Activated T-cell treated with anti-CD3 and anti-CD28 coated beads for 4 hours (primary cell): ENCODE results near the gene TMEM18.
"Not testable (repeated sequence)": the region's sequence is repeated elsewhere in the genome, so short reads cannot be mapped to it uniquely, and the experiment has no call there.

Experiments used
- DNase-seq: peaks from one replicate; pipeline ENCODE4 v3.0.0-alpha.2; 2020

Gene TMEM18

DNA sequence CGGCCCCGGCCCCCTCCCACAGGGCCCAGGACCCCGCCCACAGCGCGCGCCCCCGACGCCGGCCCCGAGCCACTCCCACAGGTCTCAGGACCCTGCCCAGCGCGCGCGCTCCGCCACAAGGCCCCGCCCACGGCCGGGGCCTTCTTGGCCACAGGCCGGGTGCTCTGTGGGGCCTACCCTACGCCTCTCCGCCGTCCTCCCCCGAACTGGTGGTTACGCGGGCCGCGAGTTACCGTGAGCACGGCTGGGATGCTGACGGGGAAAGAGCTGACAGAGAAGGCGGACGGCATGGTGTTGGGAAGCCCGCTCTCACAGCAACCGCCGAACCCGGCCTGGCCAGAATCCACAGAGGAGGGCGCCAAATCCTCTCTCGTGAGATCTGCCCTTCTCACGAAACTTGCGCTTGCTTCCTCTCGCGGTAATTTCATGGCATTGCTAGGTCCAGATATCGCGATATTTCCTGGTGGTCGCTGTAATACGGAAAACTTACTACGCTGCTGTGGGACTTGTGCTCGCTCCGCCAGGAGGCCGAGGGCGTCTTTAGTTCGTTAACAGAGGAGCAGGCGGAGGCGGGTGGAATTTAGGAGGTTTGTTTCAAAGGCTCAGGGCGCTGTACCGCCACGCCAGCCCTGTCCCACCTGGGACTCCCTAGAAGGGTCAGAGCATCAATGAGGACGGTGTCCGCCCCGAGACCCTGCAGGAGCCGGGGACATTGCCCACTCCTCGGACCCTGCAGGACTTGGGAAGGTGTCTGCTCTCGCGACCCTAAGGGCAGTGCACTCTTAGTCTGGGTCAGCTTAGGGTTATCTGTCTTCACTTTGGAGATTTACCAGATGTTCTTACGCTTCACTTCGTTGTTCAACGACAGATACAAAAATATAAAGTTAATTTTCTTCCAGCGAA is at the start of gene TMEM18:
TMEM18 (minus strand) TSS at position 351 of the 903 bp plus-strand sequence; CDS start at position 290, 61 bp downstream.
- peak; percentile 93 for DNase-seq

GRCh38 chr2:726169-726568 is 49.0 kb upstream of the TMEM18 start:
- DNase-seq, result no peak

GRCh38 chr2:725468-725867 is 48.3 kb upstream of the TMEM18 start:
- DNase-seq, result no peak

DNA sequence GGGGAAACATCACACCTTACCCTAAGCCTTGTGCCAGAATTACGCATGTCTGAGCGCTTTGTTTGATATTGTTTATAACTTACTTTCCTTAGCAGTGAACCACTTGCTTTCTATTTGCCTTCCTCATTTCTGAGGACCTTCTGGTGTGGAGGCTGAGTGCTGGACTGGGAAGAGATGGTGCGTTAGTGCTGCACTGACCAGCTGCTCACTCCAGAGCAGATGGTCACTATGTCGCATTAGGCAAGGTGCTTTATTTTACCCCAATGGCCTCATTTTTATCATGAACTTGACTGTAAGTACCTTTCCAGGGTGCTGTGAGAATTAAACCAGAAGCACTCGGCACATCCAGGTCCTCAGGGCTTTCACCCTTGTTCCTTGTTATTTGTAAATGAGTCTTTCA is 46.6 kb upstream of the TMEM18 start:
- no peak for DNase-seq

DNA sequence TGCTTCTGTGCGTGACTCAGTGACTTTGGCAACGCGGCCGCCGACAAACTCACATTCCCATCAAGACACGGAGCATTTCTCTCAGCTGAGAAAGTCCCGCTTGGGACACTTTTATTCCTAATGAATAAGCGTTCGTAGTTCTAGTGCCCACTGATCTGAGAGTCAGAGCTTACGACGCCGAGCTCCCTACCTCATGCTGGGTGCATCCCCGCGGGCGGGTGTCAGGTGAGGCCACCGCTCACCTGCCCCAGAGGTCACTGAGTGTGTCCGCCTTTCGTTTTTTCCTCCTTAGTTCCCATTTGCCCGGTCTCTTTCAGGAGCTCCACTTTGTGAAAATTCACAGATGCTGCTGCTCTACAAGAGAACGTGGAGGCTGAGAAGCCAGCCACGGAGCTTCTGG is 43.6 kb upstream of the TMEM18 start:
- DNase-seq, result no peak

DNA sequence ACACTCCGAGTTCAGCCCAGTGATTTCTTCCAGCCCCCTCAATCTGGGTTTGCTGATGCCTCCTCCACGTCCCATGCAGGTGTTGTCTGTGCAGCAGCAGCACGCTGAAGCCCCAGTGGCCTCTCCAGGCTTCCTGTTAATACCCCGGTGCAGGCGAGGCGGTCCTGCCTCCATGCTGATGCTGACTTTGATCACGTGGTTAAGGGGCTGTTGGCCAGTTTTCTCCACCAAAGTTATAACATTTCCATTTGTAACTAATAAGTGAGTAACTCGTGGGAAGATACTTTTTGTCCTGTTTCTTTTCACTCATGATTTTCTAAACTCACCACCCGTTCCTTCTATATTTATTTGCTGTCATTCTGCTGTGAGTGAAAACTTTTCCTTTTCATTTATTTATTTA is 42.5 kb upstream of the TMEM18 start:
- DNase-seq, result no peak

DNA sequence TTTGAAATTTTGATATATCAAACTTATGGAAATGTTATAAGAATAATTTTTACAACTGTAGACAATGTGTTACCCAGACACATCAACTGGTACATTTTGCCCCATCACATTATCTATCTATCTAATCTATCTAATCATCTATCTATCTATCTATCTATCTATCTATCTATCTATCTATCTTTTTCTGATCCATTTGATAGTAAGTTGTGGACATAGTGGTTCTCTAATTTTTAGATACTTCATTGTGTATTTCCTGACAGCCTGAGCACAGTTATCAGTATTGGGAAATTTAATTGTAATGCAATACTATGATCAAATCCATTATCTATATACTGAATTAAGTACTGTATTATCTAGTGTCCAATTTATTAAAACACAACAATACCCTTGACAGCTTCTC is 42.0 kb upstream of the TMEM18 start:
- DNase-seq, result no peak

DNA sequence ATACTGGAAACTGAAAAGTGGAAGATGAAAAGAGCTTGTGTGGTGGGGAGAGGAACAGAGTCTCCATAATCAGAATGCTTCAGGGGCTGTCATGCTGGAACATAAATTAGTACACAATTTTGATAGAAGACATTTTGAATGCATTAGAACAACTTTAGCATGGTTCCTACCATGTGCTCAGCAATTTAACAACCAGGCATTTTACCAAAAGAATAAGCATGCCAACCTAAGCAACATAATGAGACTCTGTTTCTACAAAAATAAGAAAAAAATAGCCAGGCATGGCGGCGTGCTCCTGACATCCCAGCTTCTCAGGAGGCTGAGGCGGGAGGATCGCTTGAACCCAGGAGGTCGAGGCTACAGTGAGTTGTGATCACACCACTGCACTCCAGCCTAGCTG is 40.5 kb upstream of the TMEM18 start:
- no peak for DNase-seq

GRCh38 chr2:715854-716560 is 38.8 kb upstream of the TMEM18 start:
- DNase-seq, result no peak

DNA sequence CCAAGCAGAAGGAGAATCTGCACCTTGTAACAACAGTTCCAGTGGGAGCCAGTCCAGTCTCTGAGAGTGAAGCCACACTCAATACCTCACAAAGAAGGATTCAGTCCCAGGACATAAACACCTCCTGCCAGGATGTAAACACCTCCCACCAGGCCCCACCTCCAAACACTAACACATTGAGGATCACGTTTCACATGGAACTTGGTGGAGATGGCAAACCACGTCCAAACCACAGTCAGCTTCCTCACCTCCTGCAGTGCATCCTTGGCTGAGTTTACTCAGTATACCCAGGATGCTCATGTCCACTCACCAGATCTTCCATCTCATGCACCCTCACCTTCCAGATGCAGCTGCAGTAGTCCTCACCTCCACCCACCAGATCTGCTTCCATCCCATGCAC is 37.8 kb upstream of the TMEM18 start:
- no peak for DNase-seq

GRCh38 chr2:714005-714741 is 37.0 kb upstream of the TMEM18 start:
- no peak for DNase-seq

- DNase-seq, result no peak
These were observed 33.9 kb upstream of the TMEM18 start for GRCh38 chr2:710867-711665.

GRCh38 chr2:709138-709765 is 32.0 kb upstream of the TMEM18 start:
- no peak for DNase-seq

DNA sequence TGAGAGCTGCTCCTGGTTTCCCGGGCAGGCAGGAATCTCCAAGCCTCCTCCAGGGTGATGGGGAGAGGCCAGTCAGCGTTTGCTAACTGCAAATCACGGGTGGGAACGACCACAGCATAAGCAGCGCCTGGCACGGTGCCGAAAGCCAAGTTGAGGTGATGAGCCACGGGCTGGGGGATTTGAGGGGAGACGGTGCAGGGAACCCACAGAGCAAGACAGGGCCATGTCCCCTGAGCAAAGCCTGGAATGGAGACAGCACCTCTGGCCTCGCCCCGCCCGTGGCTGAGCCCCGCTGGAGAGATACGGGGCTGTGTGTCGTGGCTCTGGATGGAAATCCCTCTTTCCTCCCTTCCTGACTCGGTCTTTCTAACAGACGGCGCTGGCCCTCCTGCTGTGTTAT is 31.5 kb upstream of the TMEM18 start:
- DNase-seq, result no peak

DNA sequence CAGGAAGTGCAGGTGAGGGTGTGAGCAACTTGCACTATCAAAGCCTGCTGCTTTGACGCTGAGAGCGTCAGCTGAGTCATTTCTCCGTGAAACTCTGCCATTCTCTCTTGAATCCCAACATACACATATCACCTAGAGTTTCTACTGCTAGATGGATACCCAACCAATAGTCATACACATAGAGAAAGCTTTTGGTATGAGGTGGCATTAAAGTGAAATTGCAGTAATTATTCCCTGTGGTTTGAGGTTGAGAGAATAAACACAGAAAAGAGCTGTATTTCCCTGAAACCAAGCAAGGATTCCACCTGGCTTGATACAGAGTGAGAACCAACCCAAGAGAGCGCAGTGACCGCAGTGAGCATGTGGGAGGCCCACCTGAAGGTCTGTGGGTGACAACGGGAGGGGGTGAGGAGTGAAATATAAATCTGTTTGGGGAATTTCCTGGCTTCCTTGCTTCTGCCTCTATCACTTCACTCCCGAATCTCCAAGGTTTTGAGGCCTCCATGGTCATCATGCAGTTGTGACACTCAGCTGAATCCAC is 28.8 kb upstream of the TMEM18 start:
- DNase-seq, result no peak

DNA sequence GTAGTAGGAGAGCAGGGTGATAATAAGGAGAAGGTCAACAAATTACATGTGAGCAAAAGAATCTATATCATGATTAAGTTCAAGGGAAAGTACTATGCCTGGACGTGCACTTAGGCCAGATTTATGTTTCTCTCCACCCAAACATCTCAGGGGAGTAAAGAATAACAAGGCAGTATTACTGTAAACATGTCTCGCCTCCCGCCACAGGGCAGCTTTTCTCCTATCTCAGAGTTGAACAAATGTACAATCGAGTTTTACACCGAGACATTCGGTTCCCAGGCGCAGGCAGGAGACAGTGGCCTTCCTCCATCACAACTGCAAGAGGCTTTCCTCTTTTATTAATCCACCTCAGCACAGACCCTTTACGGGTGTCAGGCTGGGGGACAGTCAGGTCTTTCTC is 25.6 kb upstream of the TMEM18 start:
- not testable (repeated sequence) for DNase-seq

DNA sequence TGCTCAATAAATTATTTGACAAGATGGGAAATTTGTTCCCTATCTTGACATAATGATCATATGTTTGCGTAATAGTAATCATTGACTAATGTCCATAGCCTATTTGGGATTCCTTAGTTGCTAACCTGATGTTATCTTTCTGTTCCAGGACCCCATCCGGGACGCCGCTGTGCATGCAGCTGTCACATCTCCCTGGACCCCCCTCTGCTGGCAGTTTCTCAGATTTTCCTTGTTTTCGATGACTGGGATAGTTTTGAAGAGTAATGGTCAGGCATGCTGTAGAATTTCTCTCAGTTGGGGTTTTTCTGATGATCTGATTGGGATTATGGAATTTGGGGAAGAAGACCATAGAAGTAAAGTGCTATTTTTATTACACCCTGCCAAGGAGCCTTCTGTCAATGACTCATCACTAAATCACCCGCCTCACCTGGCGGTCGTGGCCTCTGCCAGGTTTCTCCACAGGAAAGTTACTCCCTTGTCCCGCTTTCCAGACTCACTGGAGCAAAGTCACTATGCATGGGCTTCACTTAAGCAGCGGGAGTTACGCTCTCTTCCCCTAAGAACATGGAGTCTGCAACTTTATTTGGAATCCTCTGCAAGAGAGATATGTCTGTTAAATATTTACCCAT is 19.9 kb upstream of the TMEM18 start:
- DNase-seq, result no peak

GRCh38 chr2:696463-696862 is 19.3 kb upstream of the TMEM18 start:
- DNase-seq, result no peak

DNA sequence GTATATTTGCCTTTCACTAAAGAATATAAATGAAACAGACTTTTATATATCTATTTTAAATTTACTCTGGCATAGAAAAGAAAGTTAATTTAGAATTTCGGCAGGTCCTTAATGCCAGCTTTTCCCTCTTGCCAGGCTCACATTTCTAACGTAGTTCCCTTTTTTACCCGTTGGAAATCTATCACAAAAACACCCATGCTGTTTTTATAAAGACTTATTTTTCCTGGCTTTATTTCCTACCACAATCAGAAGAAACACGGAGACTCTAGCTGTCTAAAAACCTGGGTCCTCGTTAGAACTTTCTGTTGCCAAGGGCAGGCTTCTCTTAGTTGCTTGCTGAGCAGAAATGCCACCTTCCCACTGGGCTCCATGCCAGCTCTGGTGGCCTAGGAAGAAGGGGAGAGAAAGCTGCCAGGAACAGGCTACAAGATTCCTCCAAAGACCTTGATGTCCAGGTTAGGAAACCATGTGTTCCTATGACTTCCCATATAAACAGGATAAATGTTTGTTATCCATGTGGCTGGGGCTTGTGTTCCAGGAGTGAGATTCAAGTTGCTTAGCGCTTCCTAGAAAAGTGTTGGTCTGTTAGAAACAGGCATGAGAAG is 17.8 kb upstream of the TMEM18 start:
- no peak for DNase-seq

- no peak for DNase-seq
These were observed 17.0 kb upstream of the TMEM18 start for GRCh38 chr2:694174-694573.

- no peak for DNase-seq
These were observed 16.4 kb upstream of the TMEM18 start for GRCh38 chr2:693606-694005.
